Liver (tissue), 9 donors: ENCODE measurements around the gene ZNF43. TPM values are rescaled to one million over a fixed set of nuclear protein-coding genes. Genes with fewer than 3 reads are reported as not detected.
"Not testable (repeated sequence)": the region's sequence is repeated elsewhere in the genome, so short reads cannot be mapped to it uniquely, and the experiment has no call there.

ENCODE experiments used
- DNase-seq: peaks from one replicate; pipeline ENCODE4 v3.0.0-alpha.2; 2017; ENCODE audit warnings: low spot score
- H3K27ac ChIP-seq, 2 donors: one replicate each; pipeline ENCODE4 v1.7.0; 2013; ENCODE audit warnings: inconsistent platforms in 2 of 2, low read length in 2 of 2, control low read depth in 1 of 2, low read depth in 1 of 2, mild to moderate bottlenecking in 1 of 2
- H3K27me3 ChIP-seq, 4 donors: one replicate each; pipeline versions ENCODE4 v1.6.1 to v1.7.0; 2013; ENCODE audit warnings: low read length in 3 of 4, inconsistent platforms in 1 of 4, mild to moderate bottlenecking in 1 of 4, moderate library complexity in 1 of 4; ENCODE audit not compliant: control insufficient read depth in 4 of 4, insufficient read depth in 4 of 4
- H3K36me3 ChIP-seq, 4 donors: one replicate each; pipeline versions ENCODE4 v1.6.1 to v1.7.0; 2013; ENCODE audit warnings: low read length in 3 of 4, mild to moderate bottlenecking in 3 of 4, low read depth in 1 of 4, moderate library complexity in 1 of 4; ENCODE audit not compliant: control insufficient read depth in 4 of 4, insufficient read depth in 3 of 4
- H3K4me1 ChIP-seq, 4 donors: one replicate each; pipeline versions ENCODE4 v1.6.1 to v1.7.0; 2013; ENCODE audit warnings: low read length in 3 of 4, mild to moderate bottlenecking in 3 of 4, moderate library complexity in 1 of 4; ENCODE audit not compliant: control insufficient read depth in 4 of 4, insufficient read depth in 4 of 4
- H3K4me3 ChIP-seq, 3 donors: one replicate each; pipeline versions ENCODE4 v1.6.1 to v1.7.0; 2013; ENCODE audit warnings: low read length in 3 of 3, control low read depth in 1 of 3, low read depth in 1 of 3, mild to moderate bottlenecking in 1 of 3
- H3K9ac ChIP-seq, 2 donors: one replicate each; pipeline ENCODE4 v1.7.0; 2013; ENCODE audit warnings: low read length in 2 of 2, mild to moderate bottlenecking in 2 of 2, moderate library complexity in 2 of 2, control low read depth in 1 of 2, low read depth in 1 of 2
- H3K9me3 ChIP-seq, 4 donors: one replicate each; pipeline versions ENCODE4 v1.6.1 to v1.7.0; 2013; ENCODE audit warnings: low read length in 3 of 4; ENCODE audit not compliant: control insufficient read depth in 4 of 4
- ATF3 ChIP-seq: IDR thresholded peaks from 2 replicates; pipeline ENCODE4 v1.6.1; 2016; ENCODE audit warnings: antibody characterized with exemption
- CTCF ChIP-seq: fragments of 150-350 bp; IDR thresholded peaks from 2 replicates; pipeline ENCODE4 v1.5.1; 2017; ENCODE audit warnings: improper control_type of control experiment, low read depth, low read length; ENCODE audit not compliant: missing input control
- FOXA1 ChIP-seq: IDR thresholded peaks from 2 replicates; pipeline ENCODE4 v1.6.1; 2016; ENCODE audit warnings: antibody characterized with exemption
- FOXA2 ChIP-seq: IDR thresholded peaks from 2 replicates; pipeline ENCODE4 v1.6.1; 2016; ENCODE audit warnings: antibody characterized with exemption
- GABPA ChIP-seq, 2 donors: IDR thresholded peaks in 1 of 2; conservative IDR thresholded peaks in 1 of 2; 2 replicates each; pipeline ENCODE4 v1.6.1; 2016; ENCODE audit warnings: antibody characterized with exemption in 2 of 2, mild to moderate bottlenecking in 1 of 2, moderate library complexity in 1 of 2
- HNF4G ChIP-seq: IDR thresholded peaks from 2 replicates; pipeline ENCODE4 v1.6.1; 2016; ENCODE audit warnings: antibody characterized with exemption
- JUND ChIP-seq, 2 donors: IDR thresholded peaks; 2 replicates each; pipeline ENCODE4 v1.6.1; 2016; ENCODE audit warnings: antibody characterized with exemption in 2 of 2
- MAX ChIP-seq: IDR thresholded peaks from 2 replicates; pipeline ENCODE4 v1.6.1; 2016; ENCODE audit warnings: antibody characterized with exemption
- NR2F2 ChIP-seq: IDR thresholded peaks from 2 replicates; pipeline ENCODE4 v1.6.1; 2016; ENCODE audit warnings: antibody characterized with exemption
- RAD21 ChIP-seq, 2 donors: IDR thresholded peaks; 2 replicates each; pipeline ENCODE4 v1.6.1; 2016; ENCODE audit warnings: antibody characterized with exemption in 2 of 2, mild to moderate bottlenecking in 2 of 2
- RXRA ChIP-seq, 2 donors: IDR thresholded peaks; 2 replicates each; pipeline ENCODE4 v1.6.1; 2017 to 2018; ENCODE audit warnings: antibody characterized with exemption in 2 of 2, mild to moderate bottlenecking in 1 of 2
- TAF1 ChIP-seq: conservative IDR thresholded peaks from 2 replicates; pipeline ENCODE4 v1.6.1; 2016; ENCODE audit warnings: antibody characterized with exemption, mild to moderate bottlenecking
- YY1 ChIP-seq: IDR thresholded peaks from 2 replicates; pipeline ENCODE4 v1.6.1; 2016; ENCODE audit warnings: antibody characterized with exemption, mild to moderate bottlenecking
- ZBTB33 ChIP-seq: IDR thresholded peaks from 2 replicates; pipeline ENCODE4 v1.6.1; 2016; ENCODE audit warnings: antibody characterized with exemption
- WGBS: extraction: QIAGEN DNeasy Blood & Tissue Kit; methylation state at CpG from one replicate; pipeline ENCODE4 v1.1.7; 2013; 5-methylcytosine and 5-hydroxymethylcytosine counted together
- polyA plus RNA-seq, 2 donors: library from polyadenylated mRNA; stranded (reverse) in 1 of 2; unstranded in 1 of 2; fragments of 200-250 nt in 1 of 2; fragments of >200 nt in 1 of 2; fragmentation: Nextera tagmentation in 1 of 2; extraction: Ambion mirVana in 1 of 2; gene quantifications; one replicate each; pipeline versions ENCODE4 v1.2.1 to v1.2.3, GENCODE V29; 2013 to 2015
- total RNA-seq, 2 donors: library from RNA; depleted of rRNA; stranded (reverse); fragments of >200 nt; gene quantifications; one replicate each; pipeline ENCODE4 v1.2.3, GENCODE V29; 2014
- donor health status: healthy.
- donor health status: healthy.
- donor health status: healthy.
- donor health status: healthy.
- donor health status: healthy.

The ZNF43 gene
- total and polyA plus RNA-seq, 4 donors: 0.31 to 6.9 (median 1.7) TPM

- H3K9ac ChIP-seq: no peak overlapping the region
- peaks cover 0 to 18% (median 9%) of the 10 kb centered on the region in 4 donors for H3K36me3 ChIP-seq
- peaks cover 19 to 49% (median 25%) of the 10 kb centered on the region in 4 donors for H3K9me3 ChIP-seq
- DNase-seq: no peak
- WGBS: 93% methylated on average over 4 of the region's 4 CpGs
- no peaks in the 10 kb centered on the region for H3K27me3 ChIP-seq
- no peak overlapping the region for H3K27ac ChIP-seq
- TF ChIP-seq RXRA (IDR thresholded peaks at IDR 0.05) (no peak), ZBTB33 (no peak), RAD21 (IDR thresholded peaks at IDR 0.05) (no peak), CTCF (no peak)
- H3K4me1 ChIP-seq: no peaks in the 10 kb centered on the region
- H3K4me3 ChIP-seq: no peak overlapping the region
Measured at GRCh38 chr19:21812448-21812847, 23.5 kb downstream of the ZNF43 start.

- not testable (repeated sequence) for H3K27me3 ChIP-seq, H3K4me1 ChIP-seq, DNase-seq, H3K4me3 ChIP-seq, H3K9ac ChIP-seq, H3K27ac ChIP-seq
- WGBS: 98% methylated on average over 3 of the region's 3 CpGs
- Histone ChIP-seq H3K9me3 (peaks cover 19 to 54% (median 26%) of the 10 kb centered on the region in 4 donors), H3K36me3 (peaks cover 0 to 11% (median 5%) of the 10 kb centered on the region in 4 donors)
Measured at GRCh38 chr19:21808400-21809000, 27.5 kb downstream of the ZNF43 start.

GRCh38 chr19:21789466-21790085 is 46.4 kb downstream of the ZNF43 start:
- Histone ChIP-seq H3K9ac (no peak overlapping the region), H3K9me3 (peaks cover 0 to 16% (median 5%) of the 10 kb centered on the region in 4 donors), H3K27ac (no peak overlapping the region), H3K36me3 (no peaks in the 10 kb centered on the region), H3K27me3 (no peaks in the 10 kb centered on the region), H3K4me1 (no peaks in the 10 kb centered on the region), H3K4me3 (no peak overlapping the region)
- 85% methylated on average over 5 of the region's 5 CpGs for WGBS
- TF ChIP-seq TAF1: no peak
- no peak for TF ChIP-seq FOXA1
- no peak for TF ChIP-seq YY1
- TF ChIP-seq HNF4G: no peak
- TF ChIP-seq FOXA2: no peak
- no peak for TF ChIP-seq ATF3
- no peak for TF ChIP-seq NR2F2
- no peak for TF ChIP-seq JUND (IDR thresholded peaks at IDR 0.05)
- TF ChIP-seq RXRA (IDR thresholded peaks at IDR 0.05): no peak
- TF ChIP-seq MAX: no peak
- TF ChIP-seq GABPA (IDR thresholded peaks at IDR 0.05 in 1 of 2, conservative IDR thresholded peaks at IDR 0.05 in 1 of 2): no peak
- DNase-seq: no peak
